BE2C (cell line): ENCODE measurements around the gene GAST.

Experiments
- DNase-seq: peaks from one replicate; pipeline ENCODE4 v3.0.0-alpha.2; 2020
- H3K27me3 ChIP-seq: fragments of 250-450 bp; sonication (Bioruptor Pico); 2 replicates; pipeline ENCODE4 v1.5.1; 2020; ENCODE audit warnings: mild to moderate bottlenecking
- H3K36me3 ChIP-seq: fragments of 250-450 bp; sonication (Bioruptor Pico); 2 replicates; pipeline ENCODE4 v1.5.1; 2020; ENCODE audit warnings: mild to moderate bottlenecking
- H3K4me1 ChIP-seq: fragments of 250-450 bp; sonication (Bioruptor Pico); 2 replicates; pipeline ENCODE4 v1.5.1; 2020
- H3K4me3 ChIP-seq: 2 replicates; pipeline ENCODE4 v1.5.1; 2011; ENCODE audit warnings: low read depth, low read length
- H3K9me3 ChIP-seq: fragments of 250-450 bp; sonication (Bioruptor Pico); 2 replicates; pipeline ENCODE4 v1.5.1; 2020
- CTCF ChIP-seq: IDR thresholded peaks from 2 replicates; pipeline ENCODE4 v1.5.1; 2012; ENCODE audit warnings: mild to moderate bottlenecking, low read depth, low read length

Gene GAST

GRCh38 chr17:41707803-41708669, 4.1 kb upstream of the GAST start:
- H3K9me3 ChIP-seq, result no peaks in the 10 kb centered on the region
- H3K27me3 ChIP-seq, result no peaks in the 10 kb centered on the region
- H3K36me3 ChIP-seq, result no peaks in the 10 kb centered on the region
- H3K4me1 ChIP-seq, result peaks cover 11% of the 10 kb centered on the region
- H3K4me3 ChIP-seq, result no peak overlapping the region
- no peak for TF ChIP-seq CTCF
- DNase-seq, result no peak

- no peaks in the 10 kb centered on the region for H3K9me3 ChIP-seq
- no peaks in the 10 kb centered on the region for H3K36me3 ChIP-seq
- no peak overlapping the region for H3K4me3 ChIP-seq
- H3K4me1 ChIP-seq, result peaks cover 10% of the 10 kb centered on the region
- no peak for TF ChIP-seq CTCF
- H3K27me3 ChIP-seq, result no peaks in the 10 kb centered on the region
- DNase-seq, result peak; percentile 84
Observed at GRCh38 chr17:41710472-41711090, 1.6 kb upstream of the GAST start.

GRCh38 chr17:41717408-41718286, 5.5 kb downstream of the GAST start:
- TF ChIP-seq CTCF, result no peak
- no peak overlapping the region for H3K4me3 ChIP-seq
- no peaks in the 10 kb centered on the region; the same call in 1 of the 2 replicates for H3K4me1 ChIP-seq
- no peaks in the 10 kb centered on the region for H3K9me3 ChIP-seq
- no peaks in the 10 kb centered on the region for H3K27me3 ChIP-seq
- no peaks in the 10 kb centered on the region for H3K36me3 ChIP-seq
- no peak for DNase-seq

- H3K9me3 ChIP-seq, result no peaks in the 10 kb centered on the region
- TF ChIP-seq CTCF, result no peak
Observed at GRCh38 chr17:41718287-41718645, 6.1 kb downstream of the GAST start.

DNA sequence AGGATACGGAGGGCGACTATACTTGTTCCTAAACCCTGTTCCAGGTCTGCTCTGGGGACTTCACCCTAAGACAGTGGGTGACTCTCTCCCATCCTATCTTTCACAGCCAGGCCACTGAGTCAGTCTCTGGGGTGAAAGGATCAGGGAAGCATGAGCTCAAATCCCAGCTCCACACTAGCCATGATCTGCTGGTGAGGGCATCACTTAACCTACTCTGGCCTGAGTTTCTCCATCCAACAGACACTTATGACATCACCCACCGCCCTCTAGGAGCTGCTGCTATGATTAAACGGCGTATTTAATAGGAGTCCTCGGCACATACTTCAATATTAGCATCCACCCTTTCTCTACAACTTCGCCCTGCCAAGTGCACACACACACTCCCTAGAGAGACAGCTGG, 10.1 kb downstream of the GAST start:
- no peaks in the 10 kb centered on the region for H3K27me3 ChIP-seq
- no peak overlapping the region for H3K4me3 ChIP-seq
- H3K4me1 ChIP-seq, result no peaks in the 10 kb centered on the region; the same call in 1 of the 2 replicates
- H3K9me3 ChIP-seq, result no peaks in the 10 kb centered on the region
- no peaks in the 10 kb centered on the region for H3K36me3 ChIP-seq
- DNase-seq, result no peak
- TF ChIP-seq CTCF, result no peak

More at GRCh38 chr17:41718287-41718645, 6.1 kb downstream of the GAST start:
- Histone ChIP-seq H3K4me3 (no peak overlapping the region), H3K36me3 (no peaks in the 10 kb centered on the region), H3K27me3 (no peaks in the 10 kb centered on the region), H3K4me1 (no peaks in the 10 kb centered on the region; the same call in 1 of the 2 replicates)
- DNase-seq, result no peak
